ENCODE measurements around the gene MINAR2.

The MINAR2 gene

DNA sequence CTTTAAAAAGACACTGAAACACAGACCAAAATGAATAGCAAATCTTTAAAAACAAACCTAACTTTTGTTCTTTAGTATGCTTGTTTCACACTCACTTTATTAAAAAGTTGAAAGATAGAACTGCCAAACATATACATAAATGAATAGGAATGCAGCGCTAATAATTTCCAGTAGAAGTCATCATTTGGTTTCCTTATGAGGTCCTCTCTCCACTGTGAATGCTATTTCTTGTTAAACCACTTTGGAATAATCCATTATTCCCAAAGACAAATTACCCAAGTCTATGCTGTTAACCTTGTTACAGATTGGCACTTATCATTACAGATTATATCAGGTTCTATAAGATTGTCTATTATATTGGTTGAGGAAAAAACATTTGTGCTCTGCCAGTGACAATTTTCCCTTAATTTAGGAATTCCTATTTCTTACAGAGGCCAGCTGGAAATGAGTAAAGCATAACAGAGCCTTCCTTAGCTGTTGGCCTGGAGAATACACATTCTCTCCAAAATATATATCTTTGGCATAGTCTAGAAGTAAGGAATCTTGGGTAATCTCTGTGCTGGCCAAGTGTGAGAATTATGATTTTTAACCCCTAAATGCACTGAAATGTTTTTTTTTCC lies 29.3 kb upstream of the MINAR2 start:
- no peak for TF ChIP-seq REST (IDR thresholded peaks at IDR 0.05; ENCODE audit: insufficient read depth in 1 of 2, low read depth in 2 of 2, low read length in 2 of 2)
- no peak for TF ChIP-seq FOXP2 (optimal IDR thresholded peaks at IDR 0.05; ENCODE audit: borderline replicate concordance, extremely low read depth, extremely low read length, insufficient read depth)
- TF ChIP-seq POLR2AphosphoS5 (IDR thresholded peaks at IDR 0.05; ENCODE audit: low read depth, low read length) = no peak
- TF ChIP-seq SIN3A (IDR thresholded peaks at IDR 0.05; ENCODE audit: borderline replicate concordance, insufficient read depth, low read length) = no peak
- no peak for TF ChIP-seq TAF1 (IDR thresholded peaks at IDR 0.05; ENCODE audit: borderline replicate concordance, insufficient read depth, low read length)

GRCh38 chr5:129724222-129724621 lies 23.7 kb upstream of the MINAR2 start:
- TF ChIP-seq FOXP2 (optimal IDR thresholded peaks at IDR 0.05; ENCODE audit: borderline replicate concordance, extremely low read depth, extremely low read length, insufficient read depth) (no peak), TAF1 (IDR thresholded peaks at IDR 0.05; ENCODE audit: borderline replicate concordance, insufficient read depth, low read length) (no peak), REST (IDR thresholded peaks at IDR 0.05; ENCODE audit: insufficient read depth in 1 of 2, low read depth in 2 of 2, low read length in 2 of 2) (no peak), SIN3A (IDR thresholded peaks at IDR 0.05; ENCODE audit: borderline replicate concordance, insufficient read depth, low read length) (no peak), POLR2AphosphoS5 (IDR thresholded peaks at IDR 0.05; ENCODE audit: low read depth, low read length) (no peak)

GRCh38 chr5:129724647-129725046 lies 23.2 kb upstream of the MINAR2 start:
- no peak for TF ChIP-seq REST (IDR thresholded peaks at IDR 0.05; ENCODE audit: insufficient read depth in 1 of 2, low read depth in 2 of 2, low read length in 2 of 2)
- no peak for TF ChIP-seq SIN3A (IDR thresholded peaks at IDR 0.05; ENCODE audit: borderline replicate concordance, insufficient read depth, low read length)
- no peak for TF ChIP-seq POLR2AphosphoS5 (IDR thresholded peaks at IDR 0.05; ENCODE audit: low read depth, low read length)
- TF ChIP-seq TAF1 (IDR thresholded peaks at IDR 0.05; ENCODE audit: borderline replicate concordance, insufficient read depth, low read length) = no peak

DNA sequence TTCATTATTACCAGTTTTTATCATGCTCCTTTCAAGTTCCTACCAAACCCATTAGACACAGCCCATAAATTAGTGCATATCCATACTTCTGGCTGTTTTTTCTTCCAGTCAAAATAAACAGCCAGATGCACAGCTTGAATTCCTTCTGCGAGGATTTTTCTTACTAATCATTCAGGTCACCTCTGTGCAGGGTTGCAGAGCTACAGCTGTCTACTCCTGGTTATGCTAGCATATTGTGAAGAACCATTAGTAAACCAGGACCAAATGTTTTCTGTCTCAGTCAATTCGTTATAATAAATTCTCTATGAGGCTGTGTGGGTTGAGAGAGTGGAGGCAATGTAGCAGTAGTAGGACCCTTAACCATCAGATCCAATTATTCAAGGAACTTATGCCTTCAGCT lies 8.1 kb upstream of the MINAR2 start:
- no peak for TF ChIP-seq POLR2AphosphoS5 (IDR thresholded peaks at IDR 0.05; ENCODE audit: low read depth, low read length)
- no peak for TF ChIP-seq TAF1 (IDR thresholded peaks at IDR 0.05; ENCODE audit: borderline replicate concordance, insufficient read depth, low read length)
- TF ChIP-seq FOXP2 (optimal IDR thresholded peaks at IDR 0.05; ENCODE audit: borderline replicate concordance, extremely low read depth, extremely low read length, insufficient read depth) = no peak
- TF ChIP-seq REST (IDR thresholded peaks at IDR 0.05; ENCODE audit: insufficient read depth in 1 of 2, low read depth in 2 of 2, low read length in 2 of 2) = no peak
- no peak for TF ChIP-seq SIN3A (IDR thresholded peaks at IDR 0.05; ENCODE audit: borderline replicate concordance, insufficient read depth, low read length)
